Osteoblast (primary cell): ENCODE data around the gene TEKT5. TPM values are rescaled to one million over a fixed set of nuclear protein-coding genes. Genes with fewer than 3 reads are reported as not detected.

Experiments
- DNase-seq: peaks from one replicate; pipeline ENCODE4 v3.0.0; 2011; ENCODE audit warnings: low spot score, mixed read lengths; ENCODE audit not compliant: insufficient read length; ENCODE audit errors: missing footprints
- H2AFZ ChIP-seq: 2 replicates; pipeline ENCODE4 v1.6.0; 2011; ENCODE audit warnings: mild to moderate bottlenecking, low read length
- H3K27ac ChIP-seq: 2 replicates; pipeline ENCODE4 v1.5.1; 2011; ENCODE audit warnings: mild to moderate bottlenecking, low read depth, low read length, moderate library complexity
- H3K27me3 ChIP-seq: 2 replicates; pipeline ENCODE4 v1.6.0; 2012; ENCODE audit warnings: mild to moderate bottlenecking, control low read depth, inconsistent platforms, low read length, moderate library complexity; ENCODE audit not compliant: insufficient read depth
- H3K36me3 ChIP-seq: 2 replicates; pipeline ENCODE4 v1.5.1; 2011; ENCODE audit warnings: mild to moderate bottlenecking, low read length, control low read depth, moderate library complexity; ENCODE audit not compliant: insufficient read depth
- H3K4me1 ChIP-seq: 2 replicates; pipeline ENCODE4 v1.5.1; 2011; ENCODE audit warnings: mild to moderate bottlenecking, low read length, control low read depth, moderate library complexity; ENCODE audit not compliant: insufficient read depth
- H3K4me2 ChIP-seq: 2 replicates; pipeline ENCODE4 v1.6.0; 2011; ENCODE audit warnings: mild to moderate bottlenecking, low read length; ENCODE audit not compliant: insufficient read depth
- H3K4me3 ChIP-seq: fragments of 200-600 bp; sonication (generic); 3 replicates; pipeline ENCODE4 v1.5.1; 2012; ENCODE audit warnings: mild to moderate bottlenecking, low read length, inconsistent platforms; ENCODE audit not compliant: insufficient read depth
- H3K79me2 ChIP-seq: 2 replicates; pipeline ENCODE4 v1.6.0; 2012; ENCODE audit warnings: mild to moderate bottlenecking, low read length, control low read depth, inconsistent platforms; ENCODE audit not compliant: insufficient read depth
- H3K9me3 ChIP-seq: 2 replicates; pipeline ENCODE4 v1.5.1; 2011; ENCODE audit warnings: low read depth, low read length, control low read depth
- H4K20me1 ChIP-seq: 2 replicates; pipeline ENCODE4 v1.6.0; 2012; ENCODE audit warnings: mild to moderate bottlenecking, low read length, control low read depth; ENCODE audit not compliant: insufficient read depth
- total RNA-seq: library from RNA; depleted of rRNA; stranded (reverse); fragments of >200 nt; gene quantifications from 2 replicates; pipeline ENCODE4 v1.2.3, GENCODE V29; 2012
- TF ChIP-seq, protein P1 (sequence below): IDR thresholded peaks from 2 replicates; pipeline ENCODE4 v1.5.1; 2011; ENCODE audit warnings: mild to moderate bottlenecking, low read depth, low read length, moderate library complexity; ENCODE audit errors: extremely low read depth

TEKT5 gene
- total RNA-seq, 1 donor: 0.36 TPM

DNA sequence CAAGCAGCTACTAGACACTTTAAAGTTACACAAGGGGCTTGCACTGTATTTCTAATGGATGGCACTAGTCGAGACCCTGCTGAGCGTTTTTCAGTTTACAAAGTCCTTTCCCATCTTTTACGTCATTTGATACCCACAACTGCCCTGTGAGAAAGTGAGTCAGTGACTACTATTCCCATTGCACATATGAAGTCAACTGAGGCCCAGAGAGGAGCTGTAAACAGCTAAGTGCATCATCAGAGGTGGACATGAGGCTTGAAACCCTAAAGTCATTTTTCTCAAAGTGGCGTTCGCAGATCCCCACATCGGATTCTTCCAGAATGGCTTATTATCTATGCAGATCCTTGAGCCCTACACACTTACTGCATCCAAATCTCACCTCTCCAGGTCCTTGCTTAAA lies 50.6 kb downstream of the TEKT5 start:
- H3K4me3 ChIP-seq: no peak overlapping the region
- TF ChIP-seq, protein P1, sequence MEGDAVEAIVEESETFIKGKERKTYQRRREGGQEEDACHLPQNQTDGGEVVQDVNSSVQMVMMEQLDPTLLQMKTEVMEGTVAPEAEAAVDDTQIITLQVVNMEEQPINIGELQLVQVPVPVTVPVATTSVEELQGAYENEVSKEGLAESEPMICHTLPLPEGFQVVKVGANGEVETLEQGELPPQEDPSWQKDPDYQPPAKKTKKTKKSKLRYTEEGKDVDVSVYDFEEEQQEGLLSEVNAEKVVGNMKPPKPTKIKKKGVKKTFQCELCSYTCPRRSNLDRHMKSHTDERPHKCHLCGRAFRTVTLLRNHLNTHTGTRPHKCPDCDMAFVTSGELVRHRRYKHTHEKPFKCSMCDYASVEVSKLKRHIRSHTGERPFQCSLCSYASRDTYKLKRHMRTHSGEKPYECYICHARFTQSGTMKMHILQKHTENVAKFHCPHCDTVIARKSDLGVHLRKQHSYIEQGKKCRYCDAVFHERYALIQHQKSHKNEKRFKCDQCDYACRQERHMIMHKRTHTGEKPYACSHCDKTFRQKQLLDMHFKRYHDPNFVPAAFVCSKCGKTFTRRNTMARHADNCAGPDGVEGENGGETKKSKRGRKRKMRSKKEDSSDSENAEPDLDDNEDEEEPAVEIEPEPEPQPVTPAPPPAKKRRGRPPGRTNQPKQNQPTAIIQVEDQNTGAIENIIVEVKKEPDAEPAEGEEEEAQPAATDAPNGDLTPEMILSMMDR: no peak
- no peaks in the 10 kb centered on the region for H3K36me3 ChIP-seq
- H3K9me3 ChIP-seq: no peaks in the 10 kb centered on the region
- H2AFZ ChIP-seq: no peak overlapping the region
- DNase-seq: no peak
- no peaks in the 10 kb centered on the region for H3K27me3 ChIP-seq
- no peaks in the 10 kb centered on the region for H3K79me2 ChIP-seq
- no peak overlapping the region for H3K4me2 ChIP-seq
- H3K4me1 ChIP-seq: no peaks in the 10 kb centered on the region
- H3K27ac ChIP-seq: no peak overlapping the region
- no peaks in the 10 kb centered on the region for H4K20me1 ChIP-seq

DNA sequence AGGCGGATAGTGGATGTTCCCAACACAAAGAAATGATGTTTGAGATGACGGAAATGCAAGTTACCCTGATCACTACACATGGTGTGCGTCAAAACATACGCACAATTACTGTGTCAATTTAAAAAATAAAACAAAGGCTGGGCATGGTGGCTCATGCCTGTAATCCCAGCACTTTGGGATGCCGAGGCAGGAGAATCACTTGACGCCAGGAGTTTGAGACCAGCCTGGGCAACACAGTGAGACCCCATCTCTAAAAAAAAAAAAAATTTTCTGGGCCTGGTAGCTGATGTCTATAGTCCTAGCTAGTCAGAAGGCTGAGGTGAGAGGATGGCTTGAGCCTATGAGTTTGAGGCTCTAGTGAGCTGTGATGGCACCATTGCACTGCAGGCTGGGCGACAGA lies 51.8 kb downstream of the TEKT5 start:
- TF ChIP-seq, protein P1: no peak
- no peaks in the 10 kb centered on the region for H4K20me1 ChIP-seq
- no peaks in the 10 kb centered on the region for H3K9me3 ChIP-seq
- H3K27me3 ChIP-seq: no peaks in the 10 kb centered on the region
- DNase-seq: no peak
- no peak overlapping the region for H2AFZ ChIP-seq
- no peaks in the 10 kb centered on the region for H3K4me1 ChIP-seq
- H3K4me2 ChIP-seq: no peak overlapping the region
- no peaks in the 10 kb centered on the region for H3K79me2 ChIP-seq
- H3K27ac ChIP-seq: no peak overlapping the region
- no peaks in the 10 kb centered on the region for H3K36me3 ChIP-seq
- H3K4me3 ChIP-seq: no peak overlapping the region

DNA sequence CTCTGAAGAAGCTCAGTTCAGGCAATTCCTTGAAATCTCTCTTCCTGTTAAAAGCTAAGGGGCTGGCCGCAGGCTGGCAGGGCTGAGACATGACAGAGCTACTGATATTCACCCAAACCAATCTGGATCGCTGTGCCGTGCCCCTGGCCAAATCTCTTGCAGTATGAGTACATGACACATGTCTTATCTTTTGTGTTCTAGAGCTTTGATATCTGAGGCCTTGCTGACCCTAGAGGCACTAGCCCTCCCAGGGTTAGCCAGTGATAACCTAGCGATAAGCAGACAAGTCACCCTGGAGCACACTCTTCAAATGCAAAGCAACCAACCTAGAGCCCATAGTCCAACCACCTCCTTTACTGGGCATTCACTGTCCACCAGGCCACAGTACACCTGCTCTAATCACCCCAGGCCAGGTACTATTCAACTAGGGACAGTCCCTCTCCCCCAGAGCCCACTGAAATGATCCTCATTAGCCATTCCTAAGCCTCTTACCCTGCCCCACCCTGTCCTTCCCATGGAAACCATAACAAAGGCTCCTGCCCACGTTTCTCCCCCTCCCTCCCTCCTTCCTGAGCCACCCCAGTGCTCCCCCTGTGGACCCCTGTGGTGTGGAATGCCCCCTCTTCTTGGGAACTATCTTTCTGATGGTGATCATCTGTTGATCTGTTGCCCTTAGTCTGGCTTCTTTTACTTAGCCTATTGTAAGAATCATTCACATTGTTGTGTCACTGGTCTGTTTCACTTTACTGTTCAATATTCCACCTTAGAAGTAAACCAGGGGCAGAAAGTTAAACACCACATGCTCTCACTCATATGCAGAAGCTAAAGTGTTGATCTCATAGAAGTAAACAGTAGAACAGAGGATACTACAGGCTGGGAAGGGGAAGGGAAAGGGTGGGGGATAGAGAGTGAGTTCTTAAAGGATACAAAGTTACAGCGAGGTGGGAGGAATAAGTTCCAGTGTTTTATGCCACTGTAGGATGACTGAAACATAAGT lies 52.5 kb downstream of the TEKT5 start:
- Histone ChIP-seq H3K36me3 (no peaks in the 10 kb centered on the region), H3K27ac (no peak overlapping the region), H2AFZ (no peak overlapping the region), H4K20me1 (no peaks in the 10 kb centered on the region), H3K9me3 (no peaks in the 10 kb centered on the region), H3K4me3 (no peak overlapping the region), H3K4me1 (no peaks in the 10 kb centered on the region), H3K27me3 (no peaks in the 10 kb centered on the region), H3K79me2 (no peaks in the 10 kb centered on the region), H3K4me2 (no peak overlapping the region)
- DNase-seq: no peak
- TF ChIP-seq, protein P1: no peak

DNA sequence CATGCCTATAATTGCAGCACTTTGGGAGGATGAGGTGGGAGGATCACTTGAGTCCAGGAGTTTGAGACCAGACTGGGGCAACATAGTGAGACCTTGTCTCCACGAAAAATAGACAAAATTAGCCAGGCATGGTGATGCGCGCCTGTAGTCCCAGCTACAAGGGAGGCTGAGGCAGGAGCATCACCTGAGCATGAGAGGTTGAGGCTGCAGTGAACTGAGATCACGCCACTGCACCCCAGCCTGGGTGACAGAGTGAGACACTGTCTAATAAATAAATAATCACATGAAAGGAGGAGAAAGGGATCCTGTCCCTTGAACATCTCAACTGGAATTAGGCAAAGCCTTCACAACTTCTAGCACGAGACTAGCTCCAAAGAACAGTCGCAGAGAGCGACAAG lies 53.2 kb downstream of the TEKT5 start:
- Histone ChIP-seq H3K27me3 (no peaks in the 10 kb centered on the region), H2AFZ (no peak overlapping the region), H3K9me3 (no peaks in the 10 kb centered on the region), H4K20me1 (no peaks in the 10 kb centered on the region), H3K4me3 (no peak overlapping the region), H3K27ac (no peak overlapping the region), H3K4me1 (no peaks in the 10 kb centered on the region), H3K4me2 (no peak overlapping the region), H3K79me2 (no peaks in the 10 kb centered on the region), H3K36me3 (no peaks in the 10 kb centered on the region)
- TF ChIP-seq, protein P1: no peak
- no peak for DNase-seq
